IMR-90 (cell line): ENCODE measurements around the gene SPRED3. TPM values are rescaled to one million over a fixed set of nuclear protein-coding genes. Genes with fewer than 3 reads are reported as not detected.

Experiments
- ATAC-seq: fragments of 200-7000 bp; cut with Tn5 transposase; 2 replicates; pipeline ENCODE4 v1.9.1; 2020; ENCODE audit warnings: low read depth, mild to moderate bottlenecking, moderate library complexity
- BruUV-seq: library from RNA; stranded (reverse); fragments of 400-500 nt; replicated peaks from 2 replicates; lab custom pipeline; 2021; lab: Mats Ljungman, UMichigan
- CTCF ChIA-PET: fragments of 300-600 bp; formaldehyde crosslinking; extraction: SDS; loops from one replicate; lab custom pipeline; 2021; ENCODE audit warnings: antibody characterized with exemption; lab: Yijun Ruan, JAX
- POLR2A ChIA-PET: fragments of 300-600 bp; sonication (Branson Sonifier 250); formaldehyde crosslinking; loops from one replicate; lab custom pipeline; 2022; ENCODE audit warnings: antibody characterized with exemption; ENCODE audit not compliant: unreplicated experiment; lab: Charles Lee
- DNase-seq: peaks from one replicate; pipeline ENCODE4 v3.0.0; 2013
- H2AFZ ChIP-seq: replicated peaks from 2 replicates; pipeline ENCODE3; 2013; ENCODE audit warnings: low read length, mild to moderate bottlenecking; ENCODE audit not compliant: poor library complexity
- H2AK5ac ChIP-seq: 2 replicates; pipeline ENCODE4 v1.6.1; 2013; ENCODE audit warnings: low read depth, low read length, inconsistent platforms
- H2AK9ac ChIP-seq: replicated peaks from 2 replicates; pipeline ENCODE3; 2013; ENCODE audit warnings: mild to moderate bottlenecking, low read depth, low read length, moderate library complexity; ENCODE audit not compliant: poor library complexity
- H2BK120ac ChIP-seq: 2 replicates; pipeline ENCODE4 v1.6.1; 2013; ENCODE audit warnings: low read depth, low read length, inconsistent platforms
- H2BK15ac ChIP-seq: 3 replicates; pipeline ENCODE4 v1.6.1; 2013; ENCODE audit warnings: low read depth, low read length, inconsistent platforms
- H2BK20ac ChIP-seq: 2 replicates; pipeline ENCODE4 v1.6.1; 2013; ENCODE audit warnings: low read depth, mild to moderate bottlenecking, inconsistent platforms, low read length, moderate library complexity
- H2BK5ac ChIP-seq: 2 replicates; pipeline ENCODE4 v1.6.1; 2013; ENCODE audit warnings: mild to moderate bottlenecking, low read depth, low read length, inconsistent platforms; ENCODE audit not compliant: poor library complexity, severe bottlenecking
- H3K14ac ChIP-seq: replicated peaks from 2 replicates; pipeline ENCODE4 v1.6.1; 2013; ENCODE audit warnings: low read depth, low read length, inconsistent platforms
- H3K18ac ChIP-seq: 2 replicates; pipeline ENCODE4 v1.6.1; 2013; ENCODE audit warnings: low read depth, low read length, control low read depth
- H3K23ac ChIP-seq: 2 replicates; pipeline ENCODE4 v1.6.1; 2013; ENCODE audit warnings: low read depth, low read length, inconsistent platforms
- H3K27ac ChIP-seq: 2 replicates; pipeline ENCODE4 v1.5.1; 2013; ENCODE audit warnings: mild to moderate bottlenecking, control low read depth, low read length; ENCODE audit not compliant: insufficient read depth
- H3K27me3 ChIP-seq: 2 replicates; pipeline ENCODE4 v1.6.1; 2013; ENCODE audit warnings: low read length; ENCODE audit not compliant: control insufficient read depth, insufficient read depth
- H3K36me3 ChIP-seq: 2 replicates; pipeline ENCODE4 v1.6.1; 2013; ENCODE audit warnings: low read length, mixed read lengths; ENCODE audit not compliant: control insufficient read depth, insufficient read depth
- H3K4ac ChIP-seq: 2 replicates; pipeline ENCODE4 v1.6.1; 2013; ENCODE audit warnings: low read depth, low read length, inconsistent platforms
- H3K4me1 ChIP-seq: 2 replicates; pipeline ENCODE4 v1.6.1; 2013; ENCODE audit warnings: low read length, mixed read lengths; ENCODE audit not compliant: control insufficient read depth, insufficient read depth
- H3K4me2 ChIP-seq: 2 replicates; pipeline ENCODE4 v1.6.1; 2013; ENCODE audit warnings: low read depth, mild to moderate bottlenecking, control low read depth, low read length, moderate library complexity
- H3K4me3 ChIP-seq: 2 replicates; pipeline ENCODE4 v1.5.1; 2013; ENCODE audit warnings: low read depth, mild to moderate bottlenecking, control low read depth, low read length, moderate library complexity; ENCODE audit not compliant: insufficient read depth
- H3K56ac ChIP-seq: 2 replicates; pipeline ENCODE4 v1.6.1; 2013; ENCODE audit warnings: low read length, inconsistent platforms; ENCODE audit not compliant: insufficient read depth; ENCODE audit errors: extremely low read depth
- H3K79me1 ChIP-seq, 2 experiments: 2 replicates each; pipeline ENCODE4 v1.6.1; 2013; ENCODE audit warnings: low read length in 2 of 2, inconsistent platforms in 1 of 2, low read depth in 1 of 2
- H3K9ac ChIP-seq: 2 replicates; pipeline ENCODE4 v1.6.1; 2013; ENCODE audit warnings: low read depth, low read length, control low read depth
- H3K9me1 ChIP-seq: 2 replicates; pipeline ENCODE4 v1.6.1; 2013; ENCODE audit warnings: low read length, inconsistent platforms; ENCODE audit not compliant: insufficient read depth
- H3K9me3 ChIP-seq: 2 replicates; pipeline ENCODE4 v1.6.1; 2013; ENCODE audit warnings: low read length; ENCODE audit not compliant: control insufficient read depth, insufficient read depth
- H4K20me1 ChIP-seq: 2 replicates; pipeline ENCODE4 v1.6.1; 2013; ENCODE audit warnings: low read length, inconsistent platforms; ENCODE audit not compliant: insufficient read depth
- H4K5ac ChIP-seq: 2 replicates; pipeline ENCODE4 v1.6.1; 2013; ENCODE audit warnings: mild to moderate bottlenecking, low read depth, low read length, control low read depth
- H4K8ac ChIP-seq, 2 experiments: 2 replicates each; pipeline ENCODE4 v1.6.1; 2013; ENCODE audit warnings: low read depth in 2 of 2, low read length in 2 of 2, control low read depth in 1 of 2, inconsistent platforms in 1 of 2
- H4K91ac ChIP-seq: 2 replicates; pipeline ENCODE4 v1.6.1; 2013; ENCODE audit warnings: low read depth, low read length, inconsistent platforms; ENCODE audit not compliant: insufficient read depth
- BHLHE40 ChIP-seq: fragments of 150-350 bp; IDR thresholded peaks from 2 replicates; pipeline ENCODE4 v1.6.1; 2016; ENCODE audit warnings: mild to moderate bottlenecking, low read depth, low read length
- CEBPB ChIP-seq: IDR thresholded peaks from 2 replicates; pipeline ENCODE4 v1.6.1; 2012; ENCODE audit warnings: low read depth, low read length, improper control_type of control experiment
- CHD1 ChIP-seq: IDR thresholded peaks from 2 replicates; pipeline ENCODE4 v1.6.1; 2012; ENCODE audit warnings: low read depth, low read length, improper control_type of control experiment
- CTCF ChIP-seq: conservative IDR thresholded peaks from 2 replicates; pipeline ENCODE4 v1.5.1; 2012; ENCODE audit warnings: mild to moderate bottlenecking, low read depth, low read length, improper control_type of control experiment
- ELK1 ChIP-seq: fragments of 150-350 bp; IDR thresholded peaks from 2 replicates; pipeline ENCODE4 v1.6.1; 2016; ENCODE audit warnings: low read depth, mild to moderate bottlenecking, low read length, moderate library complexity, borderline replicate concordance
- MAFK ChIP-seq: IDR thresholded peaks from 2 replicates; pipeline ENCODE4 v1.6.1; 2012; ENCODE audit warnings: low read depth, low read length, improper control_type of control experiment
- MAZ ChIP-seq: IDR thresholded peaks from 2 replicates; pipeline ENCODE4 v1.6.1; 2012; ENCODE audit warnings: low read depth, mild to moderate bottlenecking, low read length, improper control_type of control experiment, moderate library complexity, borderline replicate concordance
- MXI1 ChIP-seq: IDR thresholded peaks from 2 replicates; pipeline ENCODE4 v1.6.1; 2012; ENCODE audit warnings: low read depth, mild to moderate bottlenecking, low read length, moderate library complexity, borderline replicate concordance
- NFE2L2 ChIP-seq: fragments of 150-350 bp; IDR thresholded peaks from 2 replicates; pipeline ENCODE4 v1.6.1; 2016; ENCODE audit warnings: low read depth, mild to moderate bottlenecking, low read length
- POLR2A ChIP-seq: IDR thresholded peaks from 2 replicates; pipeline ENCODE4 v1.6.1; 2012; ENCODE audit warnings: mild to moderate bottlenecking, low read depth, low read length
- RAD21 ChIP-seq: IDR thresholded peaks from 2 replicates; pipeline ENCODE4 v1.6.1; 2012; ENCODE audit warnings: low read length, improper control_type of control experiment
- RCOR1 ChIP-seq: IDR thresholded peaks from 2 replicates; pipeline ENCODE4 v1.6.1; 2012; ENCODE audit warnings: mild to moderate bottlenecking, low read length, improper control_type of control experiment; ENCODE audit not compliant: insufficient replicate concordance
- RFX5 ChIP-seq: IDR thresholded peaks from 2 replicates; pipeline ENCODE4 v1.8.0; 2012; ENCODE audit warnings: low read depth, mild to moderate bottlenecking, low read length, moderate library complexity
- SMC3 ChIP-seq: fragments of 150-350 bp; IDR thresholded peaks from 2 replicates; pipeline ENCODE4 v1.6.1; 2016; ENCODE audit warnings: low read depth, mild to moderate bottlenecking, antibody characterized with exemption, low read length, moderate library complexity
- USF2 ChIP-seq: fragments of 150-350 bp; IDR thresholded peaks from 2 replicates; pipeline ENCODE4 v1.6.1; 2017; ENCODE audit warnings: mild to moderate bottlenecking, antibody characterized with exemption, low read length, low read depth
- WGBS, 2 experiments: methylation state at CpG; one replicate each; pipeline versions ENCODE4 v1.1.5 to v1.1.7; 2013; ENCODE audit warnings: missing lambda C conversion rate in 2 of 2; ENCODE audit not compliant: insufficient read length in 1 of 2; ENCODE audit errors: extremely low coverage in 2 of 2; 5-methylcytosine and 5-hydroxymethylcytosine counted together
- dilution Hi-C: fragments of 300-500 bp; cut with HindIII; formaldehyde crosslinking; loops from one replicate; pipeline ENCODE4 v1.14.3; 2018; ENCODE audit warnings: low sequenced_read_pairs; ENCODE audit not compliant: unreplicated experiment
- in situ Hi-C: fragments of 300-500 bp; cut with MboI; formaldehyde crosslinking; loops from 3 replicates; pipeline ENCODE4 v1.14.3; 2019; ENCODE audit warnings: low sequenced_read_pairs, inconsistent platforms, mixed read lengths
- intact Hi-C: fragments of 100-400 bp; cut with micrococcal nuclease; formaldehyde crosslinking; loops from 2 replicates; pipeline ENCODE4 v1.10.0; 2022
- polyA plus RNA-seq, 3 experiments: library from polyadenylated mRNA; depleted of rRNA; stranded (reverse); fragments of >200 nt; gene quantifications; 2 replicates each; pipeline ENCODE4 v1.2.3, GENCODE V29; 2012; ENCODE audit warnings: low replicate concordance in 1 of 3
- total RNA-seq: library from RNA; depleted of rRNA; stranded (reverse); fragments of >200 nt; gene quantifications from 2 replicates; pipeline ENCODE4 v1.2.3, GENCODE V29; 2012

Gene SPRED3
- total and polyA plus RNA-seq, 2 of the 4 experiments (the other 2 are of a cell fraction), result 0.90 to 7.9 TPM

- TF ChIP-seq MXI1 (no peak), MAZ (no peak), CTCF (no peak), NFE2L2 (no peak), CEBPB (no peak), RFX5 (no peak), CHD1 (no peak), USF2 (no peak), RAD21 (no peak), ELK1 (no peak), BHLHE40 (no peak), POLR2A (no peak), RCOR1 (no peak), SMC3 (no peak), MAFK (no peak)
- Histone ChIP-seq H3K4me1 (peaks cover 12% of the 10 kb centered on the region), H3K9me1 (peaks cover 24% of the 10 kb centered on the region), H2AK9ac (peak overlapping the region; percentile 33), H4K8ac (no peak overlapping the region), H3K56ac (no peak overlapping the region), H2BK20ac (no peak overlapping the region), H3K9ac (no peak overlapping the region), H4K5ac (no peak overlapping the region), H3K36me3 (peaks cover 35% of the 10 kb centered on the region), H2BK15ac (no peak overlapping the region), H3K18ac (no peak overlapping the region), H3K23ac (peak overlapping the region; percentile 23; the same call in 1 of the 2 replicates), H3K27ac (no peak overlapping the region), H3K79me1 (peaks cover 24 to 63% of the 10 kb centered on the region in 2 experiments; a peak in 3 of 4 replicates), H2AFZ (no peak overlapping the region), H3K4ac (no peak overlapping the region), H3K9me3 (no peaks in the 10 kb centered on the region), H3K27me3 (no peaks in the 10 kb centered on the region), H3K14ac (no peak overlapping the region), H4K20me1 (peaks cover 51% of the 10 kb centered on the region), H4K91ac (no peak overlapping the region), H2BK5ac (no peak overlapping the region), H3K4me3 (no peak overlapping the region), H3K4me2 (no peak overlapping the region), H2BK120ac (no peak overlapping the region), H2AK5ac (no peak overlapping the region)
- ChIA-PET POLR2A (no interaction called here), CTCF (interaction anchor here (0.9 to 1.1 kb wide), 3 partner anchors 8 to 132 kb away, joined by 3 to 5 read pairs (median 3); partner anchors contain the start of gene GGN)
- in situ Hi-C loops (no loop called here), intact Hi-C loops (no loop called here), dilution Hi-C loops (no loop called here)
- DNase-seq (no peak), ATAC-seq (no peak)
- no TSS peak for BruUV-seq
- WGBS, 2 experiments, result 96% methylated on average over 3 of the region's 3 CpGs; no CpG with 5 or more reads in 1 of the 2 experiments
These were observed 11.9 kb upstream of the SPRED3 start for GRCh38 chr19:38376576-38376975.
